Muscle of leg (tissue), 11 donors: ENCODE measurements around the gene SLC9B1. TPM values are rescaled to one million over a fixed set of nuclear protein-coding genes. Genes with fewer than 3 reads are reported as not detected.
A peak's percentile ranks its signal among the peaks of the same experiment; 100 is the strongest.
"Not testable (repeated sequence)": the region's sequence is repeated elsewhere in the genome, so short reads cannot be mapped to it uniquely, and the experiment has no call there.

Experiments
- DNase-seq: peaks from one replicate; pipeline ENCODE4 v3.0.0; 2013
- H3K27ac ChIP-seq: one replicate; pipeline ENCODE4 v1.5.1; 2013; ENCODE audit warnings: mild to moderate bottlenecking, low read length, control low read depth
- H3K27me3 ChIP-seq: one replicate; pipeline ENCODE4 v1.6.1; 2013; ENCODE audit warnings: low read length; ENCODE audit not compliant: control insufficient read depth, insufficient read depth
- H3K36me3 ChIP-seq: one replicate; pipeline ENCODE4 v1.6.1; 2013; ENCODE audit warnings: low read length; ENCODE audit not compliant: control insufficient read depth, insufficient read depth
- H3K4me1 ChIP-seq: one replicate; pipeline ENCODE4 v1.6.1; 2013; ENCODE audit warnings: low read length; ENCODE audit not compliant: control insufficient read depth, insufficient read depth
- H3K4me3 ChIP-seq: one replicate; pipeline ENCODE4 v1.5.1; 2013; ENCODE audit warnings: low read length, control low read depth
- H3K9me3 ChIP-seq: replicated peaks from 2 replicates; pipeline ENCODE4 v1.6.1; 2013; ENCODE audit warnings: low read depth, low read length; ENCODE audit not compliant: control insufficient read depth
- WGBS: methylation state at CpG from one replicate; pipeline ENCODE4 v1.1.5; 2013; ENCODE audit warnings: missing lambda C conversion rate; ENCODE audit not compliant: insufficient coverage; 5-methylcytosine and 5-hydroxymethylcytosine counted together
- polyA plus RNA-seq, 8 donors: library from polyadenylated mRNA; unstranded; fragments of 120-200 nt; gene quantifications; one replicate each; pipeline versions ENCODE4 v1.2.1 to v1.2.3, GENCODE V29; 2013; ENCODE audit warnings: inconsistent platforms in 1 of 8, low replicate concordance in 1 of 8; ENCODE audit not compliant: insufficient read length in 8 of 8, insufficient read depth in 1 of 8
- total RNA-seq: library from RNA; stranded (reverse); fragments of 120-200 nt; gene quantifications from one replicate; pipeline ENCODE4 v1.2.4, GENCODE V29; 2013

The SLC9B1 gene
- total and polyA plus RNA-seq, 9 donors = 1.4 to 2.6 (median 1.7) TPM

DNA sequence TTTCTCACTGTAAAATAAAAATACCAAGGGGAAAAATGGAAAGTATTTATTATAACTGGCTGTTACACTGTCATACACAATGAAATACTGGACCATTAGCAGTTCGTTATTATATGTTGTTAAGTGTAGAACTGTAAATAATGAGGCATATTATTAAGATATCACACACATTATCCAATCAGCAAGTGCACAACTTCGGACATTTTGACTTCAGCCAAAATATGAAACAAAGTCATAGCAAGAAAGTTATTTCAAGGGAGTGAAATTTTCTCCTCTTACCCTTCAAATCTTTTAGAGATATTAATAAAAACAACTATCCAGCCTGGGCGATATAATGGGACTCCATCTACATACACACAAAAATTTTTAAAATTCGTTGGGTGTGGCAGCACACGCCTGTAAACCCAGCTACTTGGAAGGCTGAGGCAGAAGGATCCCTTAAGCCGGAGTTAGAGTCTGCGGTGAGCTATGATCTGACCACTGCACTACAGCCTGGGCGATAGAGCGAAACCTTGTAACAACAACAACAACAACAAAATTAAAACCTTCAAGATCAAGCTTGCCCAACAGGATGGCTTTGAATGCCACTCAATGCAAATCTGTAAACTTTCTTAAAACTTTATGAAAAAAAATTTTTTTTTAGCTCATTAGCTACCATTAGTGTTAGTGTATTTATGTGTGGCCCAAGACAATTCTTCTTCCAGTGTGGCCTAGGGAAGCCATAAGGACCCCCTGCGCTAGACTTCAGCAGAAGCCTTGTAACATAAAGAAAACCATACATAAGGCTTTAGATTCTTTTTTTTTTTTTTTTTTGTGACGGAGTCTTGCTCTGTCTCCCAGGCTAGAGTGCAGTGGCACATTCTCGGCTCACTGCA lies 152.0 kb downstream of the SLC9B1 start:
- no peak for DNase-seq
- Histone ChIP-seq H3K9me3 (no peaks in the 10 kb centered on the region), H3K4me3 (peak overlapping the region; percentile 75), H3K36me3 (no peaks in the 10 kb centered on the region), H3K27me3 (no peaks in the 10 kb centered on the region), H3K4me1 (peaks cover 8% of the 10 kb centered on the region), H3K27ac (peak overlapping the region; percentile 97)
- 93% methylated on average over 6 of the region's 12 CpGs for WGBS

DNA sequence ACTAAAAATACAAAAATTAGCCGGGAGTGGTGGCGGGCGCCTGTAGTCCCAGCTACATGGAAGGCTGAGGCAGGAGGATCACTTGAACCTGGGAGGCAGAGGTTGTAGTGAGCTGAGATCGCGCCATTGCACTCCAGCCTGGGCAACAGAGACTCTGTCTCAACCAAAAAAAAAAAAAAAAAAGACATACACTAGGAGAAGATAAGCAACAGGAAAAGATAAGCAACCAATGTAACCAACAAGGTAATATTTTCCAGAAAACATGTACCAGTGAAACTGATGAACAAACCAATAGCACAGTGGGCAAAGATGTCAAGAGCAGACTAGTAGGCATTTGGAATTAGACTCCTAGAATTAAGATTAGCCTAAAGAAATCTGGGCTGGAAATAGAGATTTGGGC lies 154.2 kb downstream of the SLC9B1 start:
- not testable (repeated sequence) for H3K27me3 ChIP-seq, DNase-seq, H3K27ac ChIP-seq, H3K36me3 ChIP-seq, H3K9me3 ChIP-seq, H3K4me3 ChIP-seq, H3K4me1 ChIP-seq
- WGBS = no CpG with 5 or more reads among the region's 5 CpGs

DNA sequence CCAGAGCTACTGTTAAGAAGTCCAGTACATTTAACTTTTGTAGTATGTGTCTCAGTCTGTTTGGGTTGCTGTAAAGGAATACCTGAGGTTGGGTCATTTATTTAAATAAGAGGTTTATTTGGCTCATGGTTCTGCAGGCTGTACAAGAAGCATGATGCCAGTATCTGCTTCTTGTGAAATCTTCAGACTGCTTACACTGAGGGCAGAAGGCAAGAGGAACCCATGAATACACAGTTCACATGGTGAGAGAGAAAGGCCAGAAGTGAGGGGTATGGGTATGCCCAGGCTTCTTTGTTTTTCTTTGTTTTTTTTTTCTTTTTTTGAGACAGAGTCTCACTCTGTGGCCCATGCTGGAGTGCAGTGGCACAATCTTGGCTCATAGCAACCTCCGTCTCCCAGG lies 156.8 kb downstream of the SLC9B1 start:
- Histone ChIP-seq H3K27me3 (no peaks in the 10 kb centered on the region), H3K36me3 (peaks cover 4% of the 10 kb centered on the region), H3K4me1 (peaks cover 3% of the 10 kb centered on the region), H3K4me3 (no peak overlapping the region), H3K27ac (no peak overlapping the region), H3K9me3 (peaks cover 16% of the 10 kb centered on the region)
- DNase-seq = no peak
- no CpG with 5 or more reads among the region's 1 CpG for WGBS

DNA sequence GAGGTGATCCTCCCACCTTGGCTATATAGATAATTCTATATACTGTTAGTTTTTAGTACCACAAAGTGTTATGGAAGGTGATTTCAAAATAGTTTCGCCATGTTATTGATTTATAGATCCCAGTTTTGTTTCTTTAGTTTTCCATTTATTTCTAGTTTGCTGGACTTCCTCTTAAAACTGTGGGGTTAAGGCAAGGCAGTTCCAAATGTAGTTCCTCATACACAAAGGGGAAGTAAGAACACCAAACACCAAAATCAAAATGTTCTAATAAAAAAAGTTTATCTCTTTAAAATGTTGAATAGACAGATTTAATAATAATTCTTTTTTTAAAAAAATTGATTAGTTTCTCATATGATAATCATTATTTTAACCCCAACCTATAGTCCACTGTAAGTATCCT lies 157.5 kb downstream of the SLC9B1 start:
- H3K27ac ChIP-seq = no peak overlapping the region

DNA sequence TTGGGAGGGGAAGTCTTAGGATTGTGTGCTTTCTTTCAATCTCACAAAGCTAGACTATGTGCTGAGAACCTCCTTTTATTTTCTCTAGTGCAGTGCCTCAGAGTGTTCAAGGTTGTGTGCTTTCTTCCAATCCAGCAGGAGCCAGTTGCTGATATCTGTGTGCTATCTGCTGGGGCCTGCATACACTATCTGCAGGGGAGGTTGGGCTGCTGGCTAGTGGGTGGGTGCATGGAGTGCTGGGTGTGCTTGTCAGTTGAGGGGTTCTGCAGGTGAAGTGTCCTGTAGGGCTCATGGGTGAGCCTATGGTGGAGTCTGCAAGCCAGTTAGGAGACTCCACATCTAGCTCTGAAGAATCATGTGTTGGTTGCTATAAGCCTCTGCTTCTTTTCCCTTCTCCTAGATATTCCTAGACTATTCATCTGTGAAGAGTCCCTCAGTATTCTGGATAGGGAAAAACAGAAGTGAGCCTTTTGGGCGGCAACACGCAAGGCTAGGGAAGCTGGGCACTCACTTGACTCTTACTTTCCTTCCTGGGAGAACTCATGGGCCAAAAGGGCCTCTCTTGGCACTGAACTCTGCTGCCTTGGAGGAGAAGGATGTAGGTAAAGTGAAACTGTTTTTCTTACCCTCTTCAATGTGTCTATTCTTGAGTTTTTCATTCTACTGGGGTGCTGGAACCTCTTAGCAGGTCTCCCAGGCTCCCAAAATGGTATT lies 158.7 kb downstream of the SLC9B1 start:
- WGBS = no CpG with 5 or more reads among the region's 2 CpGs
- Histone ChIP-seq H3K27ac (no peak overlapping the region), H3K4me1 (no peaks in the 10 kb centered on the region), H3K36me3 (peaks cover 4% of the 10 kb centered on the region), H3K9me3 (peaks cover 16% of the 10 kb centered on the region), H3K4me3 (no peak overlapping the region), H3K27me3 (no peaks in the 10 kb centered on the region)
- peak; percentile 34 for DNase-seq

More for the DNA sequence above, 157.5 kb downstream of the SLC9B1 start:
- DNase-seq = peak; percentile 19
- no peaks in the 10 kb centered on the region for H3K27me3 ChIP-seq
- peaks cover 16% of the 10 kb centered on the region for H3K9me3 ChIP-seq
- H3K4me1 ChIP-seq = no peaks in the 10 kb centered on the region
- WGBS = no CpG with 5 or more reads among the region's 1 CpG
- no peak overlapping the region for H3K4me3 ChIP-seq
- H3K36me3 ChIP-seq = peaks cover 4% of the 10 kb centered on the region

DNA sequence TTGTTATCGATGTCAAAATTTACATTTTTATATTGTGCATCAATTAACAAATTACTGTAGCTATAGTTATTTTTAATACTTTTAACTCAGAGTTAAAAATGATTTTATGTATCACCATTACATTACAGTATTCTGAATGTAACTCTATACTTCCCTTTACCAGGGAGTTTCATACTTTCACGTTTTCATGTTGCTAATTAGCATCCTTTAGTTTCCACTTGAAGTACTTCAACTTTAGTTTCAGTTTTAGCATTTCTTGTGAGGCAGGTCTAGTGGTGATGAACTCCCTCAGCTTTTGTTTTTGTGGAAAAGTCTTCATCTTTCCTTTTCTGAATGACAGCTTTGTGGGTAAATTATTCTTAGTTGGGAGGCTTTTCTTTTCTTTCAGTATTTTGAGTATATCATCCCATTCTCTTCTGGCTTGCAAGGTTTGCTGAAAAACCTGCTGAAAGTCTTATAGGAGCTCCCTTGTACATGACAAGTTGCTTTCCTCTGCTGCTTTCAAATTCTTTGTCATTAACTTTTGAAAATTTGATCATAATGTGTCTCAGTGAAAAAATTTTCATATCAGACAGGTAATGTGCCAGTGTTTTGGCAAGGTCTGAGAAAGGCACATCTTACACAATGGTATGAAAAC lies 160.6 kb downstream of the SLC9B1 start:
- H3K27me3 ChIP-seq = no peaks in the 10 kb centered on the region
- peaks cover 16% of the 10 kb centered on the region for H3K9me3 ChIP-seq
- no peak overlapping the region for H3K4me3 ChIP-seq
- no peak overlapping the region for H3K27ac ChIP-seq
- peaks cover 4% of the 10 kb centered on the region for H3K36me3 ChIP-seq
- no peak for DNase-seq
- no peaks in the 10 kb centered on the region for H3K4me1 ChIP-seq
- WGBS = no CpG with 5 or more reads among the region's 2 CpGs

Other genes with a start within 250 kb of the SLC9B1 start
- 262 TPM for gene UBE2D3, start 192.2 kb downstream of the SLC9B1 start, total RNA-seq
- 100 to 1,000 TPM; 216 to 281 (median 261) TPM for gene UBE2D3, start 192.2 kb downstream of the SLC9B1 start, polyA plus RNA-seq
- gene CISD2, start 150.7 kb downstream of the SLC9B1 start, total RNA-seq = 15.4 TPM
- 10 to 100 TPM; 22.8 to 29.6 (median 26.4) TPM for gene CISD2, start 150.7 kb downstream of the SLC9B1 start, polyA plus RNA-seq
- gene SLC9B2, start 57.1 kb upstream of the SLC9B1 start, total RNA-seq = 9.4 TPM
- gene SLC9B2, start 57.1 kb upstream of the SLC9B1 start, polyA plus RNA-seq = 10 to 100 TPM in 5 of 8 donors, 1 to 10 TPM in 3; 8.4 to 11.9 (median 10.6) TPM
- 66.2 TPM for gene BDH2, start 80.1 kb upstream of the SLC9B1 start, total RNA-seq
- 10 to 100 TPM; 34.1 to 54.1 (median 45.4) TPM for gene BDH2, start 80.1 kb upstream of the SLC9B1 start, polyA plus RNA-seq
- 6.0 TPM for gene CENPE, start 178.6 kb upstream of the SLC9B1 start, total RNA-seq
- 10 to 100 TPM in 1 of 8 donors, 1 to 10 TPM in 7; 4.6 to 10.7 (median 7.6) TPM for gene CENPE, start 178.6 kb upstream of the SLC9B1 start, polyA plus RNA-seq